Right ventricle myocardium inferior (tissue), 1 donor: ENCODE measurements around the gene CDC37L1. TPM values are rescaled to one million over a fixed set of nuclear protein-coding genes. Genes with fewer than 3 reads are reported as not detected.

Source experiments
- ATAC-seq: fragments of 200-7000 bp; cut with Tn5 transposase; one replicate; pipeline ENCODE4 v1.9.1; 2020; ENCODE audit warnings: mild to moderate bottlenecking, moderate library complexity
- DNase-seq: peaks from one replicate; pipeline ENCODE4 v3.0.0; 2021; ENCODE audit errors: missing footprints
- intact Hi-C: fragments of 100-400 bp; cut with DNase I; formaldehyde crosslinking; loops from one replicate; pipeline ENCODE4 v1.11.0; 2022
- total RNA-seq: library from RNA; stranded (reverse); fragmentation: NEBNext Ultra II Directional; extraction: Animal tissue kit (Norgen Biotek cat#: 25700); gene quantifications from one replicate; pipeline ENCODE4 v1.2.1, GENCODE V29; 2021
- donor health status: DM: no; HTN: yes; CAD: no; lungs with severe emphysema.

Gene CDC37L1
- total RNA-seq, 1 donor from 2014 or later: 42.1 TPM

DNA sequence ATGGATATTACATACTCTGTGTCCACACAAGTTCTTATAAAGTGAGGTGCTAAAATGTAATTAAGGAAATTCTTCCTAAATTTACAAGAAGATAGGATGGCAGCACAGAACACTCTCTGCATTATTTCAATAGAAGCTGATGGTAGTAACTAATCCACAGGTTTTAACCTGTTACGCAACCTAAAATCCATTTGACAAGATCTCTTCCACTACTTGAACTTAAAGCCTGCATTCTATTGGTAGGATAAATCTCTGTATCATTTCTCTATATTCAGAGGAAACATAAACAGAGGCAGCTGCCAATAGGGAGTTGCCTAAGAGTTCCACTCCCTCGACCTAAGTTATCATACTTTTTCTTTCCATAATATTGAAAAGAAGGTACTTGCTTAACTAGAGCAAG lies 21.6 kb downstream of the CDC37L1 start:
- no peak for DNase-seq
- no peak for ATAC-seq
- intact Hi-C loops: no loop called here

GRCh38 chr9:4701526-4701925 lies 22.2 kb downstream of the CDC37L1 start:
- DNase-seq (no peak), ATAC-seq (no peak)
- intact Hi-C loops: no loop called here

DNA sequence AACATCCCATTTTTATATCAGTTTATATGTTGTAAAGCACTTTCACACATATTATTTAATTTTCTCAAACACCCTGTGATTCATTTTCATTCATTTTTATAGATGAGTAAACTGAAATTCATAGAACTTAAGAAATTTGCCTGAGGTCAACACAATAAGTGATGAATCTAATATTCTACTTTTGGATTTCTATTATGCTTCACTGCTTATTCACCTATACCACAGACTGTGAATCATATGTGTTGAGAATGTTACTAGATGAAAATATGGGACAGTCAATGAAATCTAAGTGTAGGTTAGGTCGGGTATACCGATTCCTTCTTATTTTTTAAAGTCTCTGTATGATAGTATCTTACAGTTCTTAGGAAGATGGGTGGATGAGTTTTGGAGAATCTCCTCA lies 24.8 kb downstream of the CDC37L1 start:
- DNase-seq (no peak), ATAC-seq (no peak)
- intact Hi-C loops: no loop called here

DNA sequence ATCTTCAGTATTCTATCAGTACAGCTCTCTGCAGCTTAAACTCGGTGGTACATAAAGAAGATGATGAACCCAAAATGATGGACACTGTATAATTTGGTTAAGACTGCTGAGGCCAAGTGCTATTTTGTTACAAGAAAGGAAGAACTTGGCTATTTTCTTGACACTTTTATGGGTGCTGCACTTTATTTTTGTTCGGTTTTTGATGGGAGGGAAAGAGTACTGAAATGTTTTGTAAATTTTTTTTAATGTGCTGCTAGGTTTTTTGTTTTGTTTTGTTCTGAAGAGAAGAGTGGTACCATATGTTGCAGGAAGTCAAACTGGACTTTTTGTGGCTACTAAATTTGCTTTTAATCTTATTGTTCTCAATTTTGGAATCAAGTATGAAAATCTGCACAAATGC lies 26.7 kb downstream of the CDC37L1 start:
- DNase-seq (no peak), ATAC-seq (no peak)
- intact Hi-C loops: no loop called here

GRCh38 chr9:4706971-4707622 lies 27.7 kb downstream of the CDC37L1 start:
- ATAC-seq (no peak), DNase-seq (no peak)
- intact Hi-C loops: no loop called here

GRCh38 chr9:4709380-4709779 lies 30.0 kb downstream of the CDC37L1 start:
- no peak for DNase-seq
- intact Hi-C loops: no loop called here
- no peak for ATAC-seq

- no peak for DNase-seq
- ATAC-seq: peak; percentile 34
- intact Hi-C loops: no loop called here
These were observed 34.5 kb downstream of the CDC37L1 start for GRCh38 chr9:4713849-4714248.

DNA sequence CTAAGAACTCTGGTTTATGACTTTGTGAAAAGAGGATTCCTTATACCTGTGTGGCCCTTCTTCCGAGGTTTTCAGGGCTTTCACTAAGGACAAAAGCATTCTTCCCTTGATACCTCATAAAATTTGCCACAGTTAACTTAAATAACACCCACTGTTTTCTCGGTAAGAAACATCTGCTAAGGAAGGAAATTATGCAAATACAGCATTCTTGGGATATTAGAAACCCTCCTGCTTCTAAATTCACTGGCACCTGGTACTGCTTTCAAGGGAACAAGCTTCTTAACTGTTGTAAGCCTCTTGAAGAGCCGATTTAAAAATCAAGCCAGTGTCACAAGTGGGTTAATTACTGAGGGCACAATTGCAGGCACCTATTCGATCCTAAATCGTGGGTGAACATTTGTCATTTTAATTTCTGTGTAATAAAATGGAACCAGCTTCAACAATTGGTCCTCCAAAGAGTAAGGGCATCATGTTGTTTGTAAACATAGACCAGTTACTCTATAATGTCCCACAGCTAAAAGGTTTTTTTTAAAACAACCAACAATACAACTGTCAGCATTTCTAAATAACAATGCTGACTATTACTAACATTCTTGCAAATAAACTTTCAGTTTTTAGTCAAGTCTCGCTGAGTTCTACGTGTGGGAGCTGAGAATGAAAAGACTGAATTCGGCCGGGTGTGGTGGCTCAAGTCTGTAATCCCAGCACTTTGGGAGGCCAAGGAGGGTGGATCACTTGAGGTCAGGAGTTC lies 35.1 kb downstream of the CDC37L1 start:
- ATAC-seq (no peak), DNase-seq (no peak)
- intact Hi-C loops: no loop called here

DNA sequence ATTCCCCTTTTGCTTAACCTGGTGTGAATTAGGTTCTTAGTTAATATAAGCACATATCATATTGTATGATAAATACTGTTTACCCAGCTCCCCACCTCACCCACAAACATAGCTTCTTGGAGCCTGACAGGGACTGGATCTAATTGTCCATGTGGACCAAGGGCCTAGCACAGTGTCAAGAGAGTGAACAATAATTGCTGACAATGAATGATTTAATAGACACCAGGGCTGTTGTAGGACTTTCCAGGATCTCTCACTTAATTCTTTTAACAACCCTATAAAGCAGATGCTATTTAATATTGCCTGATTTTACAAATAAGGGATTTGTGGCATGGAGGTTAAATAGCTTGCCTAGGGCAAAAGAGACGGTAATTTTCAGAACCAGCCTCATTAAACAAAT lies 36.8 kb downstream of the CDC37L1 start:
- intact Hi-C loops: no loop called here
- ATAC-seq (no peak), DNase-seq (no peak)

- ATAC-seq (peak; percentile 86), DNase-seq (no peak)
- intact Hi-C loops: no loop called here
These were observed 38.4 kb downstream of the CDC37L1 start for GRCh38 chr9:4717815-4718214.

DNA sequence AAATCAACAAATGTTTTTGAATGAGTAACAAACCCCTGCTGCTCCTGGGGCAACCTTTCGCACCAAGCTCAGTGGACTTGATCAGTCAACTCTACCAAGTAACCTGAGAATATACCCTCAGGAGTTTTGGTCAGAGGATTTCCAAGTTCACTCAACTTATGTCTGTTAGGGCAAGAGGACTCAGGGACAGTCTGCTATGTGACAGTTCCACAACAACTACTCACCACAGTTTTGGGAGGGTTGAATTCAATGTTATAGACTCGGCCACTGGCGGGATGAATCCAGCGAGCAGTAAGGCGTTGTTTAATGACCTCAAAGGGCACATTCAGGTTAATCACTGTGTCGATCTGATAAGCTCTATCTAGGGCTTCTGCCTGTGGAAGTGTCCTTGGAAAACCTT lies 39.5 kb downstream of the CDC37L1 start:
- DNase-seq: no peak
- no peak for ATAC-seq
- intact Hi-C loops: no loop called here

- intact Hi-C loops: no loop called here
- DNase-seq (peak; percentile 20), ATAC-seq (no peak)
These were observed 42.4 kb downstream of the CDC37L1 start for GRCh38 chr9:4721736-4722135.

DNA sequence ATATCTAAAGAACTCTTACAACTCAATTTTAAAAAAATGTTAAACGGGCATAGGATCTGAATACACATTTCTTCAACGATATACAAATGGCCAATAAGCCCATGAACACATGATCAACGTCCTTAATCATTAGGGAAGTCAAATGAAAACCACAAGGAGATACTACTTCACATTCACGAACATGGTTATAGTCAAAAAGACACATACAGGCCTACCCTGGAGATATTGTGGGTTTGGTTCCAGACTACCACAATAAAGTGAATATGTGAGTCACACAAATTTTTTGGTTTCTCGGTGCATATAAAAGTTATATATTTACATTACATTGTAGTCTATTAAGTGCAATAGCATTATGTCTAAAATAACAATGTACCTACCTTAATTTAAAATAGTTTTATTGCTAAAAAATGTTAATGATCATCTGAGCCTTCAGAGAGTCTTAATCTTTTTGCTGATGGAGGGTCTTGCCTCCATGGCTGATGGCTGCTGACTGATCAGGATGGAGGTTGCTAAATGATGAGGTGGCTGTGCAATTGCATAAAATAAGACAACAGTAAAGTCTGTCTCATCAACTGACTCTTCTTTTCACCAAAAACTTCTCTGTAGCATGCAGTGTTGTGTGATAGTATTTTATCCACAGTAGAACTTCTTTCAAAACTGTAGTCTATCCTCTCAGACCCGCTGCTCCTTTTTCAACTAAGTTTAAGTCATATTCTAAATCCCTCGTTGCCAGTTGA lies 46.5 kb downstream of the CDC37L1 start:
- intact Hi-C loops: no loop called here
- ATAC-seq (no peak), DNase-seq (no peak)

- intact Hi-C loops: no loop called here
- ATAC-seq: no peak
- no peak for DNase-seq
These were observed 48.2 kb downstream of the CDC37L1 start for GRCh38 chr9:4727593-4727992.

- no peak for DNase-seq
- no peak for ATAC-seq
- intact Hi-C loops: no loop called here
These were observed 53.5 kb downstream of the CDC37L1 start for GRCh38 chr9:4732890-4733289.

DNA sequence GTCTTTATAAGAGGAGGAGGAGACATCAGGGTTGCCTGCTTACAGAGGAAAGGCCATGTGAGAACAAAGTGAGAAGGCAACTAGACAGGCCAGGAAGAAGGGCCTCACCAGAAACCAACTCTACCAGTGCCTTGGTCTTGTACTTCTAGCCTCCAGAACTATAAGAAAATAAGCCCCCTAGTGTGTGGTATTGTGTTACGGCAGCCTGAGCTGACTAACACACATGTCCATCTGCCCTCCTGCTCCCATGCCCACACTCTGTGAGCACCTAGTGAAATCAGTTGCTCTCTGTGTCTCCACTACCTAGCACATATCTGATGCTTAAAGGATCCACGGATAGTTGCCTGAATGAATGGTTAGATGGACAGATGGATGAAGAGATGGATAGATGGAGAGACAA lies 54.8 kb downstream of the CDC37L1 start:
- no peak for DNase-seq
- intact Hi-C loops: no loop called here
- no peak for ATAC-seq

- DNase-seq: no peak
- no peak for ATAC-seq
- intact Hi-C loops: no loop called here
These were observed 59.7 kb downstream of the CDC37L1 start for GRCh38 chr9:4738866-4739586.

- intact Hi-C loops: loop anchor here (2.0 to 10.0 kb wide), 4 partner anchors 62 to 715 kb away; partner anchors contain the start of genes CD274, CDC37L1 and PLPP6
- ATAC-seq (no peak), DNase-seq (no peak)
These were observed 60.4 kb downstream of the CDC37L1 start for GRCh38 chr9:4739587-4740387.

DNA sequence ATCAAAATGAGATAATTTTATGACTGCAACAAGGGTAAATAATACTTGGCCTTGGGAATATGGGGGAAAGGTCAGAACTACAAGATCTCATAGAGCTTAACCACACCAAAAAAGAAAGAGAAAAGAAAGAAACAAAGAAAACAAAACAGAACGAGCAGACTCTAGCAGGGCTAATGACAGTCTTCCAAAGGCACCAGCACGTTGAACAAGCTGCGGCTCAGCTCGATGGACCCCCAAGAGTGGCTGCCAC lies 60.9 kb downstream of the CDC37L1 start:
- DNase-seq: no peak
- no peak for ATAC-seq
- intact Hi-C loops: loop anchor here (2.0 to 10.0 kb wide), 4 partner anchors 63 to 714 kb away; partner anchors contain the start of genes CD274, CDC37L1 and PLPP6
